Stimulated activated CD8-positive, alpha-beta memory T cell treated with anti-CD3 and anti-CD28 coated beads, Interleukin-4, amount 100 ng/mL, for 24 hours (primary cell): ENCODE measurements around the gene KCNG1.
"Not testable (repeated sequence)": the region's sequence is repeated elsewhere in the genome, so short reads cannot be mapped to it uniquely, and the experiment has no call there.

Source experiments
- DNase-seq: peaks from one replicate; pipeline ENCODE4 v3.0.0-alpha.2; 2020; ENCODE audit warnings: low read depth

Gene KCNG1

DNA sequence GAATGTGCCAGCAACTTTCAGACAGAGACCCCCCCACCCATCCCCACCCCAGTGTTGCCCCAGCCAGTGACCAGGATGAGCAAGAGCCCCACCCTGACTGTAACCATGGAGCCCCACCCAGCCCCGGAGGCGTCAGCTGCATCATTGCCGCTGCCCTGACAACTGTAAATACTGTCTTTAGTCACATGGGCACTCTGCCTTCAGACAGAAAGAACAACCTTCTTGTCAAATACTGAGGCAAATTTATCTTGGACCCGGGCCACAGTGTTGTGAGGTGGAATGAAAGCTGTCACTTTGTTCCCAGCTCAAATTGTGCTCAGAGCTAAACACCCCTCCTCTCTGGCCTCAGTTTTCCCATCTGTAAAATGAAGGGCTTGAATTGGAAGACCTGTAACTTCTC is 40.5 kb downstream of the KCNG1 start:
- DNase-seq: no peak

DNA sequence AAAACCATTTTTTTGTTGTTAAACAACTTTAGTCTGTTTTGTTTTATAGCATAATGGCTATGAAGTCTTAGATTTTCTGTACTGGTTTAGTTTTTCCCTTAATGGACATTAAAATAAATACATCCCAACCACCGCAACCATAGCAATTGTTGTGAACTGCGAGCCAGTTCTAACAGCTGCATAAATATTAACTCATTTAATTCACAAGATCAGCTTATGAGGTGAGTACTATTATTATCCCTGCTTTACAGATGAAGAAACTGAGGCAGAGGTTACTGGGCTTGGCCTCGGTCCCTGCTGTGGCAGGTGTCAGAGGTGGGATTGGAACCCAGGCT is 41.2 kb downstream of the KCNG1 start:
- no peak for DNase-seq

DNA sequence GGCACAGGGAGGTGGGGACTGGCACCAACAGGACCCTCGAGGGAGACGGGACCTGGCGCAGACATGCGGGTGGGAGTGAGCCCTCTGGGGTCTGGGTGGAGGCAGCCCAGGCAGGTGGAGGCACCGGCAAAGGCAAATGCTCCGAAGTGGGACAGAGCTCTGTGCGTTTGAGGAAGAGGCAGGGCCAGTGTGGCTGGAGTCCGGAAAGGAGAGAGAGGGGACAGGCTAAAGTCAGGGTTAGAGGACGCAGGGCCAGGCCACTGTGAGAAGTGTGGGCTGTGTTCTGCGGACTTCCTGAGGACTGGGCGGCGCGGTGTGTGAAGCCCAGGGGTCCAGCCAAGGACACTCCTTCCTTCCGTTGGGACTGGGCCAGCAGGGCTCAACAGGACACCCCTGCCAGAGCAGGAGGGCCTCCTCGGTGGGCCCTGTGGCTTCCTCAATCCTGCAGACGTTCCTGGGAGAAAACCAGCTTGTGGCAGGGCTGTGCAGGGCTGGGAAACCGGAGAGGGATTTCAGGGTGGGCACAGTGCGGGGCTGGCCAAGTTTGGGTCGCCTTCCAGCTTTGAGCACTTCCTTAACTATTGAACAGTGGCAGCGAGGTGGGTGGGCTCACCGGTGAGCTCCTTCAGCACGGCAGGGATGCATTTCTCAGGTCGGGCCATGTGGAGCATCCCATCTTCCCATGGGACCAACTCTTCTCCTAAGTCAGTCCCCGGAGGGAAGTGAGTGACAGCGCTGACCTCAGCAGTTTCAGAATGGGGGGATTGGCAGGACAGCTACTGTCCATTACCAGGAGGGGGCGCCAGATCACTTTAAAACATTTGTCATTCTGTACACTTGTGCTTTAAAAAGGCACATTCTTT is 41.8 kb downstream of the KCNG1 start:
- DNase-seq: peak; percentile 59

DNA sequence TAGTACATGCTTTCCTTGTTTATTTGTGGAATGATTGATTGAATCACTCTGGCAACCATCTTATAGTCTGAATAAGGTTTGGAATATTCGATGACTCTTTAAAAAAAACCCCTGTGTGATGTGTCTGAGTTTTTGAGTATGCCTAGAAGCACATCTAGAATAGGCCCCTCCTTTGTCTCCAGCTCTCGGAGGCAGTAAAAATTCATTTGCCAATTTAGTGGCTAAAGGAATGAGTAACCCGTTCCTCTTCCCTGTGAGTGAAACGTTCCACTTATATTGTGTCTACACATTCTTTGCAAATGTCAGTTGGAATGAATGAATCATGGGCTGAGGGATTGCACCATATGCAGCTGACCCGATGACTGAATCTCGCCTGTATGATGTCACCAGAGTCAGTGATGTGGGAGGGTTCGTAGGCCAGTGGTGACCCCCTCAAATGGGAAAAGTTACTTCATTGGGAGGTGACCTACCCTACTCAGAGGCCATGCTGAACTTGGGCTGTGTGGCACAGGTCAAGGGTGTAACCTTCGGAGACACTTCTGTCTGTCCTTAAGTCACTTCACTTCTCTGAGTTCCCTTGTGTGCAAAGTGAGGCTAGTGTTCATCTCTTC is 42.7 kb downstream of the KCNG1 start:
- no peak for DNase-seq

DNA sequence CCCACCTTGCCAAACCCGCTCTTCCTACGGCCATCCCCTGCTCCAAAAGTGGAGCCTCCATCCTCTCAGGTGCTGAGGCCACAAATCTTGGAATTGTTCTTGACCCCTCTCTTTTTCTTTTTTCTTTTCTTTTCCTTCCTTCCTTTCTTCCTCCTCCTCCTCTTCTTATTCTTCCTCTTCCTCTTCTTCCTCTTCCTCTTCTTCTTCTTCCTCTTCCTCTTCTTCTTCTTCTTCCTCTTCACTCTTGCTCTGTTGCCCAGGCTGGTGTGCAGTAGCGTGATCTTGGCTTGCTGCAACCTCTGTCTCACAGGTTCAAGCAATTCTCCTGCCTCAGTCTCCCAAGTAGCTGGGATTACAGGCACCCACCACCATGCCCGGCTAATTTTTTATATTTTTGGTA is 44.4 kb downstream of the KCNG1 start:
- DNase-seq: not testable (repeated sequence)

DNA sequence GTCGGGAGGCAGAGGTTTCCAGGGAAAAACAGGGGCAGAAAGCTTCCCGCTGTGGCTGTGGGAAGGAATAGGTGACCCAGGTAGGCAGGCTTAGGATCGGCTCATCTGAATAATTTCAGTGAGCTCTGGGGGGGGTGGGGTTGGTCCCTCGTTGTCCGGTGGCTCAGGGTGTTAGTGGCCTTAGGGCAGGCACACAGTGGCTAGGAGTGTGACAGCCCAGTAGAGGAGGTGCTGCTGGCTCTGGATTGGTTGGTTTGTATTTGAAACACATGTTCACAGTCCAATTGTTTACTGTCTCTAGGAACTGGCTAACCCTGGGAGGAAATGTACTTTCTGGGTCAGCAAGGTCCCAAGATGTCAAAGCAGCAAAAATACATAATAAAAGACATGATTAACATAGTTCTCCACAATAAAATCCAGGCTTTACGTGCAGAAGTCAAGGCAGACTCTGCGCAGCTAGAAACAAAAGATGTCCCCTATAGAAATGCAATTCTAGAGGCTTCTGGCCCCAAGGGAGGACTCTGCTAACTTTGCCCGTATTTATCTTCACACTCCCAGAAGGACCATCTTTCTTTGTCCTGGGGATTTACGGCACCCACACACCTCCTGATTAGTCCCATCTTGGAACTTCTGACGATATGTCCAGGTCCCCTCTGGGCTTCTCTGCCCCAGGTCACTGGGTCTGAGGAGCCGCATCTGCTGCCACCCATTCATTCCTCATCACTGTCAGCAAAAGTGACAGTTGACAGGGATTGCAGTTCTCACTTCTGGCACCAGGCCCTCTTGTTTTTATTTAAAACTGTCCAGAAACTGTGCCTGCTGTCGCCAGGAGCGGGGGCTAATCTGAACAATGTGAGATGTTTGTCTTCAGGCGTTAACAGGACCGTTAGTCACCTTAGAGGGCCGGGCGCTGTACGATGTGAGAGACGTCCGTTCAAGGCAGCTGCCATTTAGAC is 45.6 kb downstream of the KCNG1 start:
- no peak for DNase-seq

DNA sequence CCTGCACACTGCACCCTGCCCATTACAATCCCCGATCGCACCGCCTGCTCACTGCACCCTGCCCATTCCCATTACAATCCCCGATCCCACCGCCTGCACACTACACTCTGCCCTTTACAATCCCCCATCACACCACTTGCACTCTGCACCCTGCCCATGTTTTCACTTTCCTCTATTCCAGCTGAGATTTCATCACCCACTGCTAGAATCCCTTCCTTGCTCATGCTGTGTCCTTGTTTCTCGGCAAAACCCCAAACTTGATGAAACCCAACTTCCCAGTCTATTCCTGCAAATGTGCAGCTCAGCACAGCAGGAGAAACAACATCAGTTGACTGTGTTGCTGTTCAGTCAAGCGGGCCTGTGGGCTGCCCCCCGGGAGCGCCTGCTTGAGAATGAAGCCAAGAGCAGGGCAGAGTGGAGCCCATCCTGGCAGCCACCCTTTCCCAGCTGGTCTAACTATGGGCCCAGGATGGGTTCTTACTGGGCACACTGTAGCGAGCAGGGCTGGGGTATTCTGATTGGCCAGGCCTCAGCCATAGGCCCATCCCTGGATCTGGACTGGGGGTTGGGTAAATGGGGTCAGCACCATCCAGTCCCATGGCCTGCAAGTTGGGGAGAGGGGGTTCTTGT is 47.1 kb downstream of the KCNG1 start:
- DNase-seq: no peak

DNA sequence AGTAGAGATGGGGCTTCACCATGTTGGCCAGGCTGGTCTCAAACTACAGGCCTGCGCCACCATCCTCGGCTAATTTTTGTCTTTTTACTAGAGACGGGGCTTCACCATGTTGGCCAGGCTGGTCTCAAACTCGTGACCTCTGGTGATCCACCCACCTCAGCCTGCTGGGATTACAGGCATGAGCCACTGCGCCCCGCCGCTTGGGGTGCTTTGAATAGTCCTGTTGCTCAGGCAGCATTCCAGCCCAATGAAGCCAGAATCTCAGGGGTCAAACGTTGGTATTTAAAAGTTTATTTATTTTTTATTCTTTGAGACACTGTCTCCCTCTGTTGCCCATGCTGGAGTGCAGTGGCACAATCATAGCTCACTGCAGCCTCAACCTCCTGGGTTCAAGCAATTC is 53.0 kb downstream of the KCNG1 start:
- no peak for DNase-seq

DNA sequence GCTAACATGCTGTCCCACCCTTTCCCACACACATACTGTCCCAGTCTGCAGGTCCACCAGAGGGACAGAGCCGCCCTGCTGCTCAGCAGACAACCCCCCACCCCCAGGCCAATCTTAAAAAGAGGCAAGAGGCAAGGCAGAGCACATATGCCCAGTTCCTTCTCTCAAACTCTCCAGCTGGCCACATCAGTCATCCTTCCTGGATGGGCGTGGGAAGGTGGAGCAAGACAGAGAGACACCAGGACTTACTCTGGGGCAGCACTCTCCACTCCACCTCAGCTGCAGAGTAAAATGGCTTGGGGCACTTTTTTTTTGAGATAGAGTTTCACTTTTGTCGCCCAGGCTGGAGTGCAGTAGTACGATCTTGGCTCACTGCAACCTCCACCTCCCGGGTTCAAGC is 53.5 kb downstream of the KCNG1 start:
- no peak for DNase-seq

DNA sequence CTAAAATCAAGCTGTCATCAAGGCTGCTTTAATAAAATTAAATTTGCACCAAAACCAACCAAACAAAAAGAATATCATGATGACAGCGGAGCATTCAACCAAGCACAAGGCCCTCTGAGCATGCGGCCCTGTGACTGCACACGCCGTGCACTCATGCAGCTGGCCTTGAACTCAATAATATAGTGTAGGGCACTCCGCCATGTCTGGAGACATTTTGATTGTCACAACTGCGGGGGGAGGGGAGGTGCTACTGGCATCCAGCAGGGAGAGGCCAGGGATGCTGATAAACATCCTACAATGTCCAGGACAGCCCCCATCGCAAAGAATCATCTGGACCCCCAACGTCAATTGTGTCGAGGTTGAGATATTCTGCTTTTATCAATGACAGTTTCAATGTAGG is 54.6 kb downstream of the KCNG1 start:
- DNase-seq: no peak

DNA sequence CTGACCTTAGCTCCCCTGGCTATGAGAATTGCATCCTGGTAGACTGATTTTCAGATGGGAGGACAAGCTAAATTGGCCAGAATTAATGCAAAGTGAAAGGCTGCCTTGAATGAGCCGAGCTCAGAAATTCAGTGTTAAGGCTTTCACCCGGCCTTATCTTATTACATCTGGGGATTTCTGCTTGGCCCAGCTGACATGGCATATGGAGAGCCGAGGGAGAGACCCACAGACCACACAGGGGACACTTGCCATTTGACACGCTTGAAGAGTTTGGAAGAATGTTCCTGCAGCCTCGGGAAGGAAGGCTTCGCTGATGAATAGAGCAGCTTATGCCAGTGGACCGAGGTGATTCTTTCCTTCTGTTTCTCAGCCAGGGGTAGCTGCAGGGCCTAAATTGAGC is 55.3 kb downstream of the KCNG1 start:
- DNase-seq: no peak

DNA sequence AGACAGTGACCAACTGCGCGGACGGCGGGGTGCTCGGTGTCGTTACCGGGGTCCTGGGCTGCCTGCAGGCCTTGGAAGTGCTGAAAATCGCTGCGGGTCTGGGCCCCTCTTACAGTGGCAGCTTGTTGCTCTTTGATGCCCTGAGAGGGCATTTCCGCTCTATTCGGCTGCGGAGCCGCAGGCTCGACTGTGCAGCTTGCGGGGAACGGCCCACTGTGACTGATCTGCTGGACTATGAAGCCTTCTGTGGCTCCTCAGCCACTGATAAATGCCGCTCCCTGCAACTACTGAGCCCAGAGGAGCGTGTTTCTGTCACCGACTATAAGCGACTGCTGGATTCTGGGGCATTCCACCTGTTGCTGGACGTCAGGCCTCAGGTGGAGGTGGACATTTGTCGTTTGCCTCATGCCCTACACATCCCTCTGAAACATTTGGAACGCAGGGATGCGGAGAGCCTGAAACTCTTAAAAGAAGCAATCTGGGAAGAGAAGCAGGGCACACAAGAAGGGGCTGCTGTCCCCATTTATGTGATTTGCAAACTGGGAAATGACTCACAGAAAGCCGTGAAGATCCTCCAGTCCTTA is 63.3 kb downstream of the KCNG1 start:
- DNase-seq: no peak

DNA sequence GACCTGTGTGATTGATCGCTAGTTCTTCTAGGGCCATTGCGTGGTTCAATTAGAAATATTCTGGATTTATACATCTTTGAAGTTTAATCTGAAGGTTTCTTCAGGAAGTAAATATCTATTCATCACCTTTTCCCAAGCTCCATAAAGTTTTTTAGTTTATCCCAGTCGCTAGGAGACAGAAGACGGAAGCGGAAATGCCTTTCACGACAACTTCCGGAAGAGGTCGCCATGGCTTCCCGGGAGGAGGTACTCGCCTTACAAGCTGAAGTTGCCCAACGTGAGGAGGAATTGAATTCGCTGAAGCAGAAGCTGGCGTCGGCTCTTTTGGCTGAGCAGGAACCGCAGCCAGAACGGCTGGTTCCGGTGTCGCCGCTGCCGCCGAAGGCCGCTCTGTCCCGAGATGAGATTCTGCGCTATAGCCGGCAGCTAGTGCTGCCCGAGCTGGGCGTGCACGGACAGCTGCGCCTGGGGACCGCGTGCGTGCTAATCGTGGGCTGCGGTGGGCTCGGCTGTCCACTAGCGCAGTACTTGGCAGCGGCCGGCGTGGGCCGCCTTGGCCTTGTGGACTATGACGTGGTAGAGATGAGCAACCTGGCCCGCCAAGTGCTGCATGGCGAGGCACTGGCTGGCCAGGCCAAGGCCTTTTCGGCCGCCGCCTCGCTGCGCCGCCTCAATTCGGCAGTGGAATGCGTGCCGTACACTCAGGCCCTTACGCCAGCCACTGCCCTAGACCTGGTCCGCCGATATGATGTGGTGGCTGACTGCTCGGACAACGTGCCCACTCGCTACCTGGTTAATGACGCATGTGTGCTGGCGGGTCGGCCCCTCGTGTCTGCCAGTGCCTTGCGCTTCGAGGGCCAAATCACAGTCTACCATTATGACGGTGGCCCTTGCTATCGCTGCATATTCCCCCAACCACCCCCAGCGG is 64.0 kb downstream of the KCNG1 start, which contains the start of gene MOCS3:
TSS of gene MOCS3 (plus strand) at position 204 of the 928 bp plus-strand sequence. CDS start at position 229, 25 bp downstream.
- peak; percentile 72 for DNase-seq

DNA sequence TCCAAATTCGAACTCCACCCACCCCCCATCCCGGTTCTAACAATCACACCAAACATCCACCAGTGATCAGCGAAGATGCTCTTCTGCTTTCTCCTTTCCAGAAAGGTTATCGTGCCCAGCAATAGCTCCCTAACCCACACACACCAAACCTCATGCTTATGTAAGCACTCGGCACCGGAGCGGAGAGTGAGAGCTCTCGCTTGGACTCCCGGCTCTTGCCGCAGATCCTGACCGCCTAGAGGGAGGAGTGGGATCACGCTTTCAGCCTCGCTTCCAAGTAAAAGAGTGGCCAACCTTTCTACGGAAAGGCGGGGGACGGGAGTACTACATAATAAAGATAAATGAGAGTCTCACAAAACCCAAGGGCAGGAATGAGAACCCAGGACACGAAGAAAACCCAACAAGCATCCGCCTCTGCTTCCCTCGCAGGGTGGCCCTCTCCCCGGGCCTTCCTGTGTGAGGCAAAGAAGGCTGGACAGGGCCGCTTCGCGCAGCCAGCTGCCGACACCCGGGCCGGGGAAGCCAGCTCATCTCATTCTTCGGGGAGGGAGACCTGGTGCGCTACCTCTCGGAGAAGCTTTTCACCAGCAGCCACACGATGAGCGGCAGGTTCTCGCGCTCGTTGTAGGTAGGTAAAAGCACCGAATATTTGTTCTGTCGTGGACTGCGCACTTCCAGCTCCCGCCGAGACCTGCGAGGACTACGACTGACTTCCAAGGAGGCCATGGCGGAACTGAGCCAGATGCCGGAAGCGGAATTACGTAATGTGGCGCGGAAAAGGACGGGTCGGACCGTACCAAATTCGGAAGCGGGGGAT is 64.9 kb downstream of the KCNG1 start, which contains the start of gene DPM1:
TSS of gene DPM1 (minus strand) at position 735 of the 817 bp plus-strand sequence. CDS start at position 726, 9 bp downstream.
- DNase-seq: peak; percentile 78

DNA sequence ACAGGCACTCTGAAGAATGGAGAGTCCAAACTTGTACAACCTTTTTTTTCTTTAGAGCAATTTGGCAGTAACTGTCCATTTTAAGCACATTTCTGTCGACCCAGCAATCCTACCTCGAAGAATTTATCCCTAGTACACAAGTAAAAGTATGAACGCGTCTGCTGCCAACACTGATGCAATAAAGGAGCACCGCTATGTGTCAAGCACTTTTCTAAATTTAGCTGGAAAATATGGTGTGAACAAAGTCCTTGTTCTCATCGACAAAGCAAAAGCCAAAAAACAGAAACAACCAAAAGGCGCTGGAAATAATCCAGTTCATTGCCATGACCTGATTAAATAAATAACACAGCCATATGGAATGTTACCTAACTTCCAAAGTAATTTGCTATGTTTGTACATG is 65.6 kb downstream of the KCNG1 start:
- DNase-seq: no peak

DNA sequence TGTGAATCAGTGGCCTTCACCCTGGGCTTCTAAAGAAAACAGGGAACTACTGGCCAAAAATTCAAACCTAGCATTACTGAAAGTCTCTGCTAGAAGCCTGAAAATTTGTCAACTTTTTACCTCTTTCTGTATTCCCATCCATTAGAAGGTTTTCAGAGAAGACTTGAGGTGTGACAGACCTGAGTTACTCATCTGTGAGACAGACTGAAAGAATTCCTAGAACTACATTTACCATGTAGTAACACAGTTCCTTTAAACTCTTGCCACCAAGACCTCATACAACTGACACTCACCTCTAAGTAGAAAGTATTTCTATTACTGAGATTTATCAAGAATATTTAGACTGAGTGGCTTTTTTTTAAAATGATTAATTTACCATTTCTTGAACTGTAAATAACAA is 69.1 kb downstream of the KCNG1 start:
- no peak for DNase-seq
